Naive thymus-derived CD8-positive, alpha-beta T cell (primary cell): ENCODE data around the gene LRRFIP1. TPM values are rescaled to one million over a fixed set of nuclear protein-coding genes. Genes with fewer than 3 reads are reported as not detected.

Experiments used
- ATAC-seq, 2 donors: fragments of 150-1000 bp; cut with Tn5 transposase in 1 of 2; sonication (Bioruptor Pico), chemical (Tn5 transposase) in 1 of 2; 1 replicate in 1 of 2; 2 replicates in 1 of 2; pipeline ENCODE4 v1.10.0; 2021; ENCODE audit warnings: mild to moderate bottlenecking in 2 of 2, moderate library complexity in 2 of 2
- POLR2A ChIA-PET: fragments of 350-600 bp; sonication (Branson Sonifier 250); formaldehyde crosslinking; loops from one replicate; lab custom pipeline; 2021; ENCODE audit warnings: antibody characterized with exemption; lab: Charles Lee
- DNase-seq, 10 donors: peaks; one replicate each; pipeline versions ENCODE4 v3.0.0 to v3.0.0-alpha.2; 2020 to 2022
- H3K27ac Mint-ChIP-seq, 10 donors: one replicate each; pipeline ENCODE4 v1.8.0; 2020 to 2022; ENCODE audit warnings: mild to moderate bottlenecking in 10 of 10, mixed read lengths in 10 of 10, moderate library complexity in 4 of 10, inconsistent platforms in 1 of 10
- H3K27me3 Mint-ChIP-seq, 5 donors: one replicate each; pipeline ENCODE4 v1.8.0; 2021 to 2022; ENCODE audit warnings: mixed read lengths in 5 of 5
- H3K36me3 Mint-ChIP-seq, 3 donors: one replicate each; pipeline ENCODE4 v1.8.0; 2020 to 2022; ENCODE audit warnings: mixed read lengths in 3 of 3, mild to moderate bottlenecking in 2 of 3, inconsistent platforms in 1 of 3
- H3K4me1 Mint-ChIP-seq, 4 donors: one replicate each; pipeline ENCODE4 v1.8.0; 2021 to 2022; ENCODE audit warnings: mixed read lengths in 4 of 4
- H3K4me3 Mint-ChIP-seq, 10 donors: one replicate each; pipeline ENCODE4 v1.8.0; 2020 to 2022; ENCODE audit warnings: mild to moderate bottlenecking in 10 of 10, mixed read lengths in 10 of 10, moderate library complexity in 6 of 10, inconsistent platforms in 1 of 10
- H3K9me3 Mint-ChIP-seq, 9 donors: one replicate each; pipeline ENCODE4 v1.8.0; 2020 to 2022; ENCODE audit warnings: mixed read lengths in 9 of 9, mild to moderate bottlenecking in 3 of 9, inconsistent platforms in 1 of 9, moderate library complexity in 1 of 9
- polyA plus RNA-seq, 3 donors: library from polyadenylated mRNA; unstranded; fragments of 300-500 nt; fragmentation: Illumina TruSeq; gene quantifications; one replicate each; pipeline ENCODE4 v1.2.3, GENCODE V29; 2021
- total RNA-seq, 8 experiments: library from RNA in 2 of 8; stranded (reverse) in 2 of 8; gene quantifications; one replicate each; pipeline ENCODE4 v1.2.3 and lab custom pipeline; 2021 to 2026

Gene LRRFIP1, protein sequence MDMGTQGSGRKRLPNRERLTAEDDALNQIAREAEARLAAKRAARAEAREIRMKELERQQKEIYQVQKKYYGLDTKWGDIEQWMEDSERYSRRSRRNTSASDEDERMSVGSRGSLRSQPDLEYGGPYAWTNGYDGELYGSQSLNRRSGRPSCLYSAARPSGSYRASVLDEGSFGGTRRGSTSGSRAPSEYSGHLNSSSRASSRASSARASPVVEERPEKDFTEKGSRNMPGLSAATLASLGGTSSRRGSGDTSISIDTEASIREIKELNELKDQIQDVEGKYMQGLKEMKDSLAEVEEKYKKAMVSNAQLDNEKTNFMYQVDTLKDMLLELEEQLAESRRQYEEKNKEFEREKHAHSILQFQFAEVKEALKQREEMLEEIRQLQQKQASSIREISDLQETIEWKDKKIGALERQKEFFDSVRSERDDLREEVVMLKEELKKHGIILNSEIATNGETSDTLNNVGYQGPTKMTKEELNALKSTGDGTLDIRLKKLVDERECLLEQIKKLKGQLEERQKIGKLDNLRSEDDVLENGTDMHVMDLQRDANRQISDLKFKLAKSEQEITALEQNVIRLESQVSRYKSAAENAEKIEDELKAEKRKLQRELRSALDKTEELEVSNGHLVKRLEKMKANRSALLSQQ
- total RNA-seq (100 to 1,000 TPM; 102 to 103 TPM), polyA plus RNA-seq (10 to 100 TPM; 72.9 to 91.8 (median 81.6) TPM), total RNA-seq (lab: John Stamatoyannopoulos, UW) (182 to 259 (median 212) reads per million in 6 experiments)

DNA sequence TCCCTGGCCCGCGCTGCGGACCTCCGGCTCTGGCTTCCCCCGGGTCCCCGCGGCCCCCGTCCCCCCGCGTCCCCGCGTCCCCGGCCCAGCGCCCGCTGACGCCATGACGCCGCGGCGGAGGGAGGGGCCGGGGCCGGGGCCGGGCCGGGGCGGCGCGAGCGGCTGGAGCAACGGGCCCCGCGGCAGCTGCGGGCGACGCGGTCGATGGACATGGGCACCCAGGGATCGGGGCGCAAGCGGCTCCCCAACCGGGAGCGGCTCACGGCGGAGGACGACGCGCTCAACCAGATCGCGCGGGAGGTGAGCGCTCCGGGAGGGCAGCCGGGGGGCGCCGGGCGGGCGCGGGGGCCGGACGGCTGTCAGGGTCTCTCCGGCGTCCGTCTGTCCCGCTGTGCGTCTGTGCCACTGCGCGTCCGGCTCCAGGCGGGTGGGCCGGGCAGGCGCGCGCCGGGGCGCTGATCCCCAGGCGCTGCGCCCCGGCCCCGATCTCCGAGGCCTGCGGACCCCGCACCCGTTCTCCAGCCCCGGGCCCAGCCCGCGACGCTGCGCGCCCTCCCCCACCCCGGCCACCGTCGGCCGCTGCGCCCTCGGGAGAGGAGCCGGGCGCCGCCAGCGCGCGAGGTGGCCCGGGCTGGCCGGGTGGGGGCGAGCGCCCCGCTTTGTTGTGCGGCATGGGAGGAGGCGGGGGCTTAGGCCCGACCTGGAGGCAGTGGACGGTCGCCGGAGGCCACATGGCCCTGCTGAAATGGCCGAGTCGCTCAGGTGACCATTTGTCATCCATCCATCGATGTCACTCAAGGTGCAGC, at the start of gene LRRFIP1:
Gene LRRFIP1 (plus strand): TSS at position 147 of the 806 bp plus-strand sequence. CDS start 58 bp downstream, at position 205.
- ATAC-seq (peak; percentile 71 to 79), DNase-seq (peak in 4 of 10 donors; percentile 14 to 22 (median 22))
- Mint-ChIP-seq H3K4me1 (peaks cover 14 to 41% (median 35%) of the 10 kb centered on the region in 4 donors), H3K4me3 (peak within 1 kb of the TSS; percentile 63 to 94 (median 86)), H3K27ac (peak within 1 kb of the TSS; percentile 53 to 95 (median 88)), H3K9me3 (no peaks in the 10 kb centered on the region), H3K27me3 (peaks cover 0 to 24% (median 10%) of the 10 kb centered on the region in 5 donors), H3K36me3 (peaks cover 0 to 3% (median 0%) of the 10 kb centered on the region in 3 donors)
- POLR2A ChIA-PET = no interaction called here

DNA sequence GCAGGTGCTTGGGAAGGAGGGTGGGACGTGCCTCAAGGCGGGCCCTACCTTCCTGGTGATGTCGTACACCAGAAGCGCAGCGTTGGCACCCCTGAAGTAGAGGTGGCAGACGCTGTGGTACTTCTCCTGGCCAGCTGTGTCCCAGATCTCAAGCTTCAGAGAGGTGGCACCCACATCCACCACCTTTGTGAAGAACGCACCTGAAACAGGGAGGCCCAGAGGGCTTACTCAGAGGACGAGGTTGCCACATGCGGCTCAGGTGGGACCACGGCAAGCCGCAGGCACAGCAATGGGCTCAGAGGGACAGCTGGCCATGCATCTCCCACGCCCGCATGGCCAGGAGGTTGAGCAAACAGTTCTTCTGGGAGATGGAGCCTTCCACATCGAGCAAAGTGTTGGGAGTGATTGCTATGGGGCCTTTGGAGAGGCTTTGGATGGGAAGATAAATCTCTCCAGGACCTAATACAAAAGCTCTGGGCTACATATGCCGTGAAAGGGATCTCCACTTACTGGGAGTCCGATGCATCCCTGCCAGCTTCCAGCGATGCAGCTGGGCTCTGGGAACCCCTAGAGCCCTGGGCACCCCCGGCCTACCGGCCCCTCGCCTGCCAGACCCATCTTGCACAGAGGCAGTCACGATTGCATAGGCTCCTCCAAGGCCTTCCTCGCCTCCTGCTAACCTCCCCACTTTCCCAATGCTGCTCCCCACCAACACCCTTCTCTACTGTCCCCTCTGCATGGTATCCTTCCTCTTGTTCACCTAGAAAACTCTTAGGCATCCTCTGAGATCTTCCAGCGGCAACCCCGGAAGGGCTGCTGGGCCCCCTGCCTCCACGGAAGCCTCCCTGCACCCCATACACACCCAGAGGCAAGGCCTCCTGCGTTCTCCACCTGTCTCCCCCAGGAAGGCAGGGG, 49.2 kb upstream of the LRRFIP1 start:
- H3K36me3 Mint-ChIP-seq = no peaks in the 10 kb centered on the region
- POLR2A ChIA-PET = no interaction called here
- DNase-seq (no peak), ATAC-seq (no peak)
- H3K4me1 Mint-ChIP-seq = peaks cover 0 to 7% (median 5%) of the 10 kb centered on the region in 4 donors
- peaks cover 0 to 4% (median 0%) of the 10 kb centered on the region in 5 donors for H3K27me3 Mint-ChIP-seq
- peak overlapping the region in 1 of 10 donors; percentile 60 for H3K27ac Mint-ChIP-seq
- H3K4me3 Mint-ChIP-seq = no peak overlapping the region
- H3K9me3 Mint-ChIP-seq = no peaks in the 10 kb centered on the region

DNA sequence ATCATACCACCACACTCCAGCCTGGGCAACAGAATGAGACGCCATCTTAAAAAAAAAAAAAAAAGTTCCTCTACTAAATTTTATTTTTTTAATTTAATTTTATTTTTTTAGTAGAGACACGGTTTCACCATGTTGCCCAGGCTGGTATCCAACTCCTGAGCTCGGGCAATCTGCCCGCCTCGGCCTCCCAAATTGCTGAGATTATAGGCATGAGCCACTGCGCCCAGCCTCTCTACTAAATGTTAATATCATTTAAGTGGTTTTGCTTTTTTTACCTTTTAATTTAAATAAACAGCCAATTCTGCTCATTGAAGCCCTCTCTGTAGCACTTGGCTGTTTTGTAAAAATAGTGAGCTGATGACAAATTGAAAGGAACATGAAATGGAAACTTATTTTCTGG, 46.1 kb upstream of the LRRFIP1 start:
- ATAC-seq (no peak), DNase-seq (no peak)
- POLR2A ChIA-PET = interaction anchor here (0.7 kb wide), 1 partner anchor 300 kb away, joined by 3 read pairs; no protein-coding TSS in a partner anchor
- peaks cover 0 to 7% (median 5%) of the 10 kb centered on the region in 4 donors for H3K4me1 Mint-ChIP-seq
- H3K36me3 Mint-ChIP-seq = no peaks in the 10 kb centered on the region
- peak overlapping the region in 3 of 10 donors; percentile 26 to 79 (median 31) for H3K4me3 Mint-ChIP-seq
- peaks cover 0 to 2% (median 0%) of the 10 kb centered on the region in 5 donors for H3K27me3 Mint-ChIP-seq
- H3K27ac Mint-ChIP-seq = peak overlapping the region in 9 of 10 donors; percentile 12 to 77 (median 65)
- H3K9me3 Mint-ChIP-seq = no peaks in the 10 kb centered on the region

DNA sequence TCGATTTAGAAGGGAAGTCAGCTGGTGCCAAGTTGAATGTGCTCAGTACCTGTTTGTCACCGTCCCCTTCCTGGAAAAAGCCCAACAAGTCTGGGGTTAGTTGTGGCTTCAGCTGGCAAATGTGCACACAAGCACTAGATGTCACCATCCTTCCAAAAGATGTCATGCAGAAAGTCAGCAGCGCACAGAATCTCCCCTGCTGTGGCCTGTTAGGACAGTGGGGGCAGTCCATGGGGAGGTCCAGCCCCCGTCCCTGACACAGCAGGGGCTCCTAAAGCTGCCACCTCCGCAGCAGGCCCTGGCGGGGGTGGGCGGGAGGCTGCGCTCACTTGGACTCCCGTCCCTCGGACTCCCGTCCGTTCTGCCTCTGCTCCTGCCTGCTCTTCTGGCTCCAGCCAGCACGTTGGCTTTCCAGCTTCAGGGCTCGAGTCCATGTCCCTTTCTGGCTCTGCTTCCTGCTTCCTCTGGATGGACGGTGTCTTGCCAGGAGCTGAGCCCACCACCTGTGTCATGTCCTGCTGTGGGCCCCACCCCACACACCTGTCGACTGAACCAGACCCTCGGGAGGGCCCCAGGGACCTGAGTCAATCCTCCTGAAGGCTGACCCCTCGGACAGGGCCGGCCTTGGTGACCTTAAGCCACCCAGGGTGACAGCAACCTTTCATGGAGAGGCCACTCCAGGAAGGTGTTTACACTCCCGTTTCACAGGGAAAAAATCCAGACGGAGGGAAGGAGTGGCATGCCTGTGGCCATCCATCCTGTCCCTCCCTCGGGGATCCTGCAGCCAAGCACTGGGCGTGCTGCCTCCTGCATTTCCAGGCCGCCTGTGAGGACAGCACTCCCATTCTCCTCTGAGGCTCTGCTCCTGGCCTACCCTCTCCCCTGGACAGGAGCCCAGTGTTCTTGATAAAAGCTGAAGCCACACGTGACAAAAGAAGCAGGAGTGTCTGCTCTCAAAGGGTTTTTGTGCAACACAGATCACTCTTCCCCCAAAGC, 45.3 kb upstream of the LRRFIP1 start:
- H3K27me3 Mint-ChIP-seq = no peaks in the 10 kb centered on the region
- peak; percentile 97 for ATAC-seq
- peak overlapping the region in 9 of 10 donors; percentile 18 to 86 (median 65) for H3K27ac Mint-ChIP-seq
- POLR2A ChIA-PET = interaction anchor here (0.7 kb wide), 1 partner anchor 299 kb away, joined by 3 read pairs; no protein-coding TSS in a partner anchor
- H3K36me3 Mint-ChIP-seq = no peaks in the 10 kb centered on the region
- peaks cover 0 to 7% (median 5%) of the 10 kb centered on the region in 4 donors for H3K4me1 Mint-ChIP-seq
- H3K9me3 Mint-ChIP-seq = no peaks in the 10 kb centered on the region
- H3K4me3 Mint-ChIP-seq = peak overlapping the region in 4 of 10 donors; percentile 26 to 79 (median 36)
- peak; percentile 19 to 81 (median 58) for DNase-seq

DNA sequence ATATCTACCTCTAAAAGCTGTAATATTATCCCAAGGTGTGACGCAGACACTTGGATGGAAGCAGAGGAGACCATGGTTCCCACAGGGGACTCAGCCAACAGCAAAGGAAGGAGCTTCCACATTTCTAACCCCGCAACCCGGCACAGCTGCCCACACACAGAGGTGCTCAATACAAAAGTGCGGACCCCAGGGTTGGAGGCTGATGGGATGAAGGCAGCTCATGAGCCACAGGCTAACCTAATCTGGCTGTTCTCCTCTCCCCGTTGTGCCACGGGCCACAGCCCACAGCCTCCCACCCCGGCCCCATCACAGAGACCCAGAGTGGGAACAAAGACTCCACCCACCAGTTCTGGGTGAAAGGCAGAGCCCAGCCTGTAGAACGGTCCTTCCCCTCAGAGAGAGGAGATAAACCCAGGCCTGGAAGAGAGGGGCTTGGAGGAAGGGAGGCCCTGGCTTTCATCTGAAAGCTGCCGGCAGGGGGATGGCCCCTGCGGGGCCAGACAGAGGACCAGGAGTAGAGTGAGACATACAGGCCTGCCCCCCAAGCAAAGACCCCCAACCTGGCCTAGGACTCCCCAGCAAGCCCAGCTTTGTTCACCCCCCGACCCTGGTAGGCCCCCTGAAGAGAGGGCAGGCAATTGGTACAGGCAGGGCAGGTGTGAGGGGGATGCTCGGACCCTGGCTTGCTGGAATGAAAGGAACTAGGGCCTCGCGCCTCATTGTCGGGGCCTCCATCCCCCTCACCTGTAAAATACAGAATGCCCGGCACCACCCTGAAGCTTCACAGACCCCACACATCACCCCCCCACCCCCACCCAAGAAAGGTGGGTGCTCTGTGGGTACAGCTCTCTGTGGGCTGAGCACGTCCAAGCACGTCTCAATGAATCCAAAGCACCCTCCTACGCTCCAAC, 43.7 kb upstream of the LRRFIP1 start:
- ATAC-seq (no peak), DNase-seq (no peak)
- POLR2A ChIA-PET = interaction anchor here (0.7 kb wide), 1 partner anchor 1127 kb away, joined by 3 read pairs; no protein-coding TSS in a partner anchor
- Mint-ChIP-seq H3K4me3 (no peak overlapping the region), H3K9me3 (no peaks in the 10 kb centered on the region), H3K36me3 (no peaks in the 10 kb centered on the region), H3K4me1 (peaks cover 0 to 7% (median 5%) of the 10 kb centered on the region in 4 donors), H3K27me3 (no peaks in the 10 kb centered on the region), H3K27ac (peak overlapping the region in 5 of 10 donors; percentile 34 to 80 (median 71))

DNA sequence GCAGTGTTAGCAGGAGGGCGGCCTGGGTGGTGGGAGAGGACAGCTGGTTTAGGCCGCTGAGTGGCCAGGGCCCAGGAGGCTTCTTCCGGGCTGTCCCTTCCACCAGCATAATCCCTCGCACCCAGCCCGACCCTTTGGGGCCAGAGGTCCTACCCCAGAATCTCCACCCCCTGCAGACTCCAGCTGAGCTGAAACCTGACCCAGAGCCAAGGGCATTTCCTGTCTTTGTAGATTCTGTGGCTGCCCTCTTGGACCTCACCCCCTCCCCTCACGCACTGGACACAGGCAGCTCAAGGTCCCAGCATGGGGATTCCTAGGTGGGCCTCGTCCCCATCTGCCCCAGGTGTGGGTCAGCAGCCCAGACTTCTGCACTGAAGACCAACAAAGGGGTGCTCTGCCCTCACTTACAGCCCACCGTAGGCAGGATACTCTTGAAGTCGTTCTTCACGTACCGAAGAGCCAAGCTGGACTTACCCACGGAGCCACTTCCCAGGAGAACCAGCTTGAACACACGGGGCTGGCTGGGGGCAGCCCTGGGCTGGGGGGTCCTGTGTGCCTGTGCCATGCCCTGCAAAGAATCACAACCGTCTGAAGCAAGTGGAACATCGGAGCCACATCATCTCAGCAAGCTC, 41.7 kb upstream of the LRRFIP1 start:
- Mint-ChIP-seq H3K27me3 (no peaks in the 10 kb centered on the region), H3K9me3 (no peaks in the 10 kb centered on the region), H3K36me3 (no peaks in the 10 kb centered on the region), H3K27ac (peak overlapping the region in 2 of 10 donors; percentile 45 to 83), H3K4me3 (no peak overlapping the region), H3K4me1 (peaks cover 0 to 13% (median 5%) of the 10 kb centered on the region in 4 donors)
- no peak for ATAC-seq
- no peak for DNase-seq
- POLR2A ChIA-PET = no interaction called here

DNA sequence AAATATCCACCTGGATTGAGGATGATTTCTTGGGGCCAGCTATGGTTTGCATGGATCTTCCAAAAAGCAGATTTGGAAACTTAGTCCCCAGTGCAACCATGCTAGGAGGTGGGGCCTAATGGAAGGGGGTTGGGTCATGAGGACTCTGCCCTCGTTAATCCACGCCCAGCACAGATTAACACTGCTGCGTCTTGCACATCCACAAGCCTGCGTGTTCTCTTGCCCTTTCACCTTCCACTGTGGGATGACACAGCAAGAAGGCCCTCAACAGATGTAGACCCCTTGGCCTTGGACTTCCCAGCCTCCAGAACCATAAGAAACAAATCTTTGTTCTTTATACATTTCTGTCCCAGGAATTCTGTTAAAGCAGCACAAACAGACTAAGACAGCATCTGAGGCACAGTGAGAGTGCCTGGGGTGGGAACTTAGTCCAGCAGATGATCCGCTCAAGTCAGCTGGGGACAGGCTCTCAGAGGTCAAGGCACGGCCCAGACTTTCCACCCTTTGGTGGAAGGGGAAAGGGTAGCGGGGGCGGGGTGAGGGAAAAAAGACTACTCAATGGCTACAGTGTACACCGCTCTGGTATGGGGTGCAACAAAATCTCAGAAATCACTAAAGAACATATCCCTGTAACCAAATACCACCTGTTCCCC, 39.2 kb upstream of the LRRFIP1 start:
- POLR2A ChIA-PET = no interaction called here
- no peak overlapping the region for H3K4me3 Mint-ChIP-seq
- no peaks in the 10 kb centered on the region for H3K9me3 Mint-ChIP-seq
- peaks cover 3 to 17% (median 11%) of the 10 kb centered on the region in 4 donors for H3K4me1 Mint-ChIP-seq
- peak overlapping the region in 2 of 10 donors; percentile 26 to 76 for H3K27ac Mint-ChIP-seq
- DNase-seq (no peak), ATAC-seq (no peak)
- H3K27me3 Mint-ChIP-seq = no peaks in the 10 kb centered on the region
- H3K36me3 Mint-ChIP-seq = no peaks in the 10 kb centered on the region

DNA sequence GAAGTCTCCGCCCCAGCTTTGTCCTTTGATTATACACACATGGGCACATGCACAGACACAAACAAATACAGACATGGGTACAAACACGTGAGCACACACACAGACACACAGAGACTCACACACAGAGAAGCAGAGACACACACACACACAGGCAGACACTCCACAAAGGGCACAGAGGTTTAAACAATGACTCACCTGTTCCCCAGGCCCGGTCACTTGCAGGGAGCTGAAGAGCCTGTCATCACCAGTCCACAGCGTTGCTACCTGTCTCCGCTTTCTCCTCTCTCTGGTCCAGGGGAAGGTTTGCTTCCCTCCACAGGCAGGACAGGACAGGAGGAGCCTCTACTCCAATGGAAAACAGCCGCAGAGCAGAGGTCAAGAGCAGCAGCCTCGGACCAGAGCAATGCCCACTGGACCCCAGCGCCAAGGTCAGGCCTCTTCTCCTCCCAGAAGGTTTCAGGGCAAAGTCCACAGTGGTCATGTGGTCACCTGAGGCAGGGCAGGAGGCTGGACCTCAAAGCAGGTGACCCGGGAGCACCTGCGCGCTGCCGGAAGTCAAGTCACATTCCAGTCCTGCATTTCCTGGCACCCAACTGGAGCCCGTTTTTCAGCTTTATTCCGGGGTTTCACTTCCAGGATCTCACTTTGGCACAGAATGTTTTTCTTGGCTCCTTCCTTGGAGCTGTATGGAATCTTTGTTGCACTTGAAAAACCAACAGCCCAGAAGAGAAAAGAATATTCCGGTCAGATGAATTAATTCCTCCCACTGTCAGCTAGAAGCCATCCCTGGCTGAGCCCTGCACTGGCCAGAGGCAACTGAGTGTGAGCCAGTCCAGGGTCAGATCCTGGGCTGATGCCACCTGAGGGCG, 36.9 kb upstream of the LRRFIP1 start, which contains the start of gene RAB17:
Gene RAB17 (minus strand): TSS at position 463 of the 869 bp plus-strand sequence. CDS start 4,580 bp downstream, outside the sequence.
- no peaks in the 10 kb centered on the region for H3K27me3 Mint-ChIP-seq
- H3K4me1 Mint-ChIP-seq = peaks cover 3 to 17% (median 11%) of the 10 kb centered on the region in 4 donors
- H3K27ac Mint-ChIP-seq = peak within 1 kb of the TSS in 6 of 10 donors; percentile 10 to 81 (median 60)
- no peaks in the 10 kb centered on the region for H3K36me3 Mint-ChIP-seq
- peak within 1 kb of the TSS in 5 of 10 donors; percentile 8 to 57 (median 15) for H3K4me3 Mint-ChIP-seq
- POLR2A ChIA-PET = no interaction called here
- DNase-seq = no peak
- H3K9me3 Mint-ChIP-seq = no peaks in the 10 kb centered on the region
- ATAC-seq = no peak
